Measurements from ENCODE around the gene SPINT2.
A peak's percentile ranks its signal among the peaks of the same experiment; 100 is the strongest.

The SPINT2 gene

GRCh38 chr19:38331728-38332127, 67.4 kb downstream of the SPINT2 start:
- no peak overlapping the region for H3K27ac ChIP-seq (replicated peaks; ENCODE audit: low read length)
- H2BK12ac ChIP-seq (ENCODE audit: low read length): no peak overlapping the region
- no peak overlapping the region for H3K9ac ChIP-seq (ENCODE audit: low read depth, low read length, poor library complexity)
- H3K23ac ChIP-seq (ENCODE audit: low read depth, low read length, poor library complexity): no peak overlapping the region
- no peak overlapping the region for H2AK5ac ChIP-seq (ENCODE audit: low read depth, low read length)
- WGBS, 2 donors (ENCODE audit: extremely low coverage in 2 of 2, insufficient read length in 2 of 2, insufficient replicate concordance in 1 of 2): no CpG with 5 or more reads among the region's 1 CpG
- no peak overlapping the region for H3K14ac ChIP-seq (ENCODE audit: low read length)
- no peak overlapping the region for H3K18ac ChIP-seq (ENCODE audit: low read length)
- H3K79me1 ChIP-seq (ENCODE audit: low read depth, low read length): no peaks in the 10 kb centered on the region
- H3K4ac ChIP-seq (ENCODE audit: low read length): no peak overlapping the region
- H2BK15ac ChIP-seq (ENCODE audit: low read length): no peak overlapping the region
- H3K4me2 ChIP-seq (ENCODE audit: insufficient read depth, low read length, poor library complexity, severe bottlenecking): no peak overlapping the region
- no peaks in the 10 kb centered on the region for H3K4me1 ChIP-seq (ENCODE audit: control insufficient read depth in 2 of 2, insufficient read depth in 1 of 2, low read depth in 1 of 2, low read length in 2 of 2)
- no peak overlapping the region for H4K91ac ChIP-seq (ENCODE audit: low read depth, low read length, poor library complexity)
- H2AFZ ChIP-seq (ENCODE audit: low read length): no peak overlapping the region
- H2BK120ac ChIP-seq (ENCODE audit: low read depth, low read length): no peak overlapping the region
- peaks cover 0 to 10% (median 0%) of the 10 kb centered on the region in 3 experiments for H3K27me3 ChIP-seq (ENCODE audit: control insufficient read depth in 3 of 3, insufficient read depth in 3 of 3, low read depth in 1 of 3, low read length in 3 of 3)
- no peak overlapping the region for H4K8ac ChIP-seq (ENCODE audit: low read depth, low read length)
- H3K4me3 ChIP-seq (ENCODE audit: low read length in 2 of 2): no peak overlapping the region
- no peaks in the 10 kb centered on the region for H3K36me3 ChIP-seq (replicated peaks in 1 of 2; ENCODE audit: control insufficient read depth in 2 of 2, insufficient read depth in 2 of 2, low read length in 2 of 2)
- H3K9me3 ChIP-seq (replicated peaks in 1 of 2; ENCODE audit: control insufficient read depth in 2 of 2, insufficient read depth in 1 of 2, low read depth in 1 of 2, low read length in 2 of 2): no peaks in the 10 kb centered on the region
- DNase-seq (ENCODE audit: low spot score): no peak
- H2BK5ac ChIP-seq (ENCODE audit: low read length): no peak overlapping the region

DNA sequence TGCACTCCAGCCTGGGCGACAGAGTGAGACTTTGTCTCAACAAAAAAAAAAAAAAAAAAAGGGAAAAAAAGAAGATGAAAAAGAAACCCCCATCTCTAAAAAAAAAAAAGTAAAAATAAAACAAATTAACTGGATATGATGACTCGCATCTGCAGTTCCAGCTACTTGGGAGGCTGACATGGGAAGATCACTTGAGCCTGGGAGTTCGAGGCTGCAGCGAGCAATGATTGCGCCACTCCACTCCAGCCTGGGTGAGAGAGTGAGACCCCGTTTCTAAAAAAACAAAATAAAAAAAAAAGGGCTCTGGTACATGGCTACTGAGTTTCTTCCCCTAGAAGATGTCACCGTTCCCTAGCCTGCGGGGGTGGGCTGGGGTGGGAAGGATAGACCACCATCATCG, 68.9 kb downstream of the SPINT2 start:
- no peaks in the 10 kb centered on the region for H3K9me3 ChIP-seq (replicated peaks in 1 of 2; ENCODE audit: control insufficient read depth in 2 of 2, insufficient read depth in 1 of 2, low read depth in 1 of 2, low read length in 2 of 2)
- no peak overlapping the region for H2BK5ac ChIP-seq (ENCODE audit: low read length)
- H3K9ac ChIP-seq (ENCODE audit: low read depth, low read length, poor library complexity): no peak overlapping the region
- no peak overlapping the region for H2AK5ac ChIP-seq (ENCODE audit: low read depth, low read length)
- no peak overlapping the region for H3K4me2 ChIP-seq (ENCODE audit: insufficient read depth, low read length, poor library complexity, severe bottlenecking)
- no peak overlapping the region for H4K8ac ChIP-seq (ENCODE audit: low read depth, low read length)
- no peak overlapping the region for H3K27ac ChIP-seq (replicated peaks; ENCODE audit: low read length)
- no peak overlapping the region for H3K4ac ChIP-seq (ENCODE audit: low read length)
- H4K91ac ChIP-seq (ENCODE audit: low read depth, low read length, poor library complexity): no peak overlapping the region
- H2BK15ac ChIP-seq (ENCODE audit: low read length): no peak overlapping the region
- peaks cover 0 to under 1% (median 0%) of the 10 kb centered on the region in 3 experiments for H3K27me3 ChIP-seq (ENCODE audit: control insufficient read depth in 3 of 3, insufficient read depth in 3 of 3, low read depth in 1 of 3, low read length in 3 of 3)
- H3K79me1 ChIP-seq (ENCODE audit: low read depth, low read length): no peaks in the 10 kb centered on the region
- H2BK12ac ChIP-seq (ENCODE audit: low read length): no peak overlapping the region
- no peak overlapping the region for H3K23ac ChIP-seq (ENCODE audit: low read depth, low read length, poor library complexity)
- H2BK120ac ChIP-seq (ENCODE audit: low read depth, low read length): no peak overlapping the region
- no peaks in the 10 kb centered on the region for H3K36me3 ChIP-seq (replicated peaks in 1 of 2; ENCODE audit: control insufficient read depth in 2 of 2, insufficient read depth in 2 of 2, low read length in 2 of 2)
- peaks cover 4 to 5% of the 10 kb centered on the region in 2 donors for H3K4me1 ChIP-seq (ENCODE audit: control insufficient read depth in 2 of 2, insufficient read depth in 1 of 2, low read depth in 1 of 2, low read length in 2 of 2)
- no peak overlapping the region for H3K4me3 ChIP-seq (ENCODE audit: low read length in 2 of 2)
- no peak overlapping the region for H2AFZ ChIP-seq (ENCODE audit: low read length)
- no peak overlapping the region for H3K18ac ChIP-seq (ENCODE audit: low read length)
- H3K14ac ChIP-seq (ENCODE audit: low read length): no peak overlapping the region
- WGBS, 2 donors (ENCODE audit: extremely low coverage in 2 of 2, insufficient read length in 2 of 2, insufficient replicate concordance in 1 of 2): no CpG with 5 or more reads among the region's 9 CpGs
- no peak for DNase-seq (ENCODE audit: low spot score)

DNA sequence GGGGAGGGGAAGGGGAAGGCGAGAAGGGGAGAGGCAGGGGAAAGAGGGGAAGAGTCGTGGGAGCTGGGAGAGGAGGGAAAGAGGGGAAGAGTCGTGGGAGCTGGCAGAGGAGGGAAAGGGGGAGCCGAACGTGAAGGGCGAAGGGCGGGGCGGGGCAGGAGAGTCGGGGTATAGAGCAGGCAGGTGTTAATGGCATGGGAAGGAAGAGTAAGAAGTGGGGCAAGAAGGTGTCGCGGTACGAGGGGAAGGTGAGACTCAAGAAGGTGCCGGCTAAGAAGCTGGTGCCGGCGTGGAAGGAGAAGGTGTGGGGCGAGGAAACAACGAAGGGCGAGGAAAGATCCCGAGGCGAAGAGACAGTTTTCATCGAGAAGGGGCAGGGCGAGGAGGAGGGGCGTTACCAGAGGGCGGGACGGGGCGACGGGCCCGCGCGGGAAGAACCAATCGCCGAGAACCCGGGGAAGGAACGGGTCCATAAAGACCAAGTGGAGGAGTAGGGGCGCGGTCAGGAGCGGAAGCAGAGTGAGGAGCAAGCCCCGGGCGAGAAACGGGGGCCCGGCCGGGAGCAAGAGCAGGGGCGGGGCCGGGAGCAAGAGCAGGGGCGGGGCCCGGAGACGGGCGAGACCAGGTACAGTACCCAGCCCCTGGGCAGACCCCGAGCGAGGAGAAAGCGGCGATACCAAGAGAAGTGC, 71.7 kb downstream of the SPINT2 start:
- Histone ChIP-seq H2BK12ac (ENCODE audit: low read length) (no peak overlapping the region), H3K27me3 (ENCODE audit: control insufficient read depth in 3 of 3, insufficient read depth in 3 of 3, low read depth in 1 of 3, low read length in 3 of 3) (no peaks in the 10 kb centered on the region), H2BK15ac (ENCODE audit: low read length) (no peak overlapping the region), H3K4me3 (ENCODE audit: low read length in 2 of 2) (peak overlapping the region; percentile 84 to 89), H3K4ac (ENCODE audit: low read length) (no peak overlapping the region), H3K9me3 (replicated peaks in 1 of 2; ENCODE audit: control insufficient read depth in 2 of 2, insufficient read depth in 1 of 2, low read depth in 1 of 2, low read length in 2 of 2) (peaks cover 0 to 3% of the 10 kb centered on the region in 2 donors), H3K4me2 (ENCODE audit: insufficient read depth, low read length, poor library complexity, severe bottlenecking) (peak overlapping the region; percentile 100), H3K4me1 (ENCODE audit: control insufficient read depth in 2 of 2, insufficient read depth in 1 of 2, low read depth in 1 of 2, low read length in 2 of 2) (peaks cover 9 to 11% of the 10 kb centered on the region in 2 donors), H3K27ac (replicated peaks; ENCODE audit: low read length) (peak overlapping the region; percentile 76), H2AFZ (ENCODE audit: low read length) (peak overlapping the region; percentile 99), H2BK5ac (ENCODE audit: low read length) (no peak overlapping the region), H4K91ac (ENCODE audit: low read depth, low read length, poor library complexity) (no peak overlapping the region), H3K18ac (ENCODE audit: low read length) (peak overlapping the region; percentile 79), H3K9ac (ENCODE audit: low read depth, low read length, poor library complexity) (peak overlapping the region; percentile 87), H3K23ac (ENCODE audit: low read depth, low read length, poor library complexity) (peak overlapping the region; percentile 77), H3K79me1 (ENCODE audit: low read depth, low read length) (no peaks in the 10 kb centered on the region), H4K8ac (ENCODE audit: low read depth, low read length) (no peak overlapping the region), H2AK5ac (ENCODE audit: low read depth, low read length) (no peak overlapping the region), H3K14ac (ENCODE audit: low read length) (no peak overlapping the region), H3K36me3 (replicated peaks in 1 of 2; ENCODE audit: control insufficient read depth in 2 of 2, insufficient read depth in 2 of 2, low read length in 2 of 2) (no peaks in the 10 kb centered on the region), H2BK120ac (ENCODE audit: low read depth, low read length) (no peak overlapping the region)
- peak; percentile 91 for DNase-seq (ENCODE audit: low spot score)
- WGBS, 2 donors (ENCODE audit: extremely low coverage in 2 of 2, insufficient read length in 2 of 2, insufficient replicate concordance in 1 of 2): no CpG with 5 or more reads among the region's 52 CpGs

- Histone ChIP-seq H2BK120ac (ENCODE audit: low read depth, low read length) (no peak overlapping the region), H3K23ac (ENCODE audit: low read depth, low read length, poor library complexity) (peak overlapping the region; percentile 92), H3K18ac (ENCODE audit: low read length) (peak overlapping the region; percentile 95), H3K36me3 (replicated peaks in 1 of 2; ENCODE audit: control insufficient read depth in 2 of 2, insufficient read depth in 2 of 2, low read length in 2 of 2) (no peaks in the 10 kb centered on the region), H2BK5ac (ENCODE audit: low read length) (no peak overlapping the region), H3K79me1 (ENCODE audit: low read depth, low read length) (no peaks in the 10 kb centered on the region), H4K91ac (ENCODE audit: low read depth, low read length, poor library complexity) (peak overlapping the region; percentile 58), H3K9me3 (replicated peaks in 1 of 2; ENCODE audit: control insufficient read depth in 2 of 2, insufficient read depth in 1 of 2, low read depth in 1 of 2, low read length in 2 of 2) (peaks cover 0 to 3% of the 10 kb centered on the region in 2 donors), H3K4ac (ENCODE audit: low read length) (no peak overlapping the region), H2BK12ac (ENCODE audit: low read length) (peak overlapping the region; percentile 65), H3K14ac (ENCODE audit: low read length) (peak overlapping the region; percentile 83), H3K4me1 (ENCODE audit: control insufficient read depth in 2 of 2, insufficient read depth in 1 of 2, low read depth in 1 of 2, low read length in 2 of 2) (peaks cover 9 to 11% of the 10 kb centered on the region in 2 donors), H3K9ac (ENCODE audit: low read depth, low read length, poor library complexity) (peak overlapping the region; percentile 92), H2AK5ac (ENCODE audit: low read depth, low read length) (peak overlapping the region; percentile 82), H3K27me3 (ENCODE audit: control insufficient read depth in 3 of 3, insufficient read depth in 3 of 3, low read depth in 1 of 3, low read length in 3 of 3) (no peaks in the 10 kb centered on the region), H2AFZ (ENCODE audit: low read length) (peak overlapping the region; percentile 99), H2BK15ac (ENCODE audit: low read length) (peak overlapping the region; percentile 97), H3K4me2 (ENCODE audit: insufficient read depth, low read length, poor library complexity, severe bottlenecking) (peak overlapping the region; percentile 100), H4K8ac (ENCODE audit: low read depth, low read length) (no peak overlapping the region), H3K4me3 (ENCODE audit: low read length in 2 of 2) (peak overlapping the region; percentile 81 to 89), H3K27ac (replicated peaks; ENCODE audit: low read length) (peak overlapping the region; percentile 71)
- WGBS, 2 donors (ENCODE audit: extremely low coverage in 2 of 2, insufficient read length in 2 of 2, insufficient replicate concordance in 1 of 2): no CpG with 5 or more reads among the region's 41 CpGs
- peak; percentile 94 for DNase-seq (ENCODE audit: low spot score)
These were observed 72.4 kb downstream of the SPINT2 start for GRCh38 chr19:38336638-38337359.

All from neuronal stem cell (in vitro differentiated cells).